Mucosa of gallbladder (tissue), 1 donor: ENCODE data around the gene FAM131C. TPM values are rescaled to one million over a fixed set of nuclear protein-coding genes. Genes with fewer than 3 reads are reported as not detected.
A peak's percentile ranks its signal among the peaks of the same experiment; 100 is the strongest.
"Not testable (repeated sequence)": the region's sequence is repeated elsewhere in the genome, so short reads cannot be mapped to it uniquely, and the experiment has no call there.

Experiments
- DNase-seq: peaks from one replicate; pipeline ENCODE4 v3.0.0-alpha.2; 2020; ENCODE audit warnings: low spot score
- total RNA-seq: library from RNA; stranded (reverse); gene quantifications from one replicate; pipeline ENCODE4 v1.2.1, GENCODE V29; 2021
- donor health status: DM: no; HTN: no; CAD: no.

FAM131C gene
- total RNA-seq, 1 donor from 2014 or later, result 4.7 TPM

- not testable (repeated sequence) for DNase-seq
Measured at GRCh38 chr1:16036461-16036860, 37.0 kb downstream of the FAM131C start.

GRCh38 chr1:16033103-16033632, 40.3 kb downstream of the FAM131C start:
- DNase-seq, result not testable (repeated sequence)

GRCh38 chr1:16032388-16033102, 40.9 kb downstream of the FAM131C start:
- peak; percentile 77 for DNase-seq

- DNase-seq, result no peak
Measured at GRCh38 chr1:16031551-16031950, 41.9 kb downstream of the FAM131C start.

GRCh38 chr1:16029288-16029687, 44.2 kb downstream of the FAM131C start:
- no peak for DNase-seq

- not testable (repeated sequence) for DNase-seq
Measured at GRCh38 chr1:16029003-16029268, 44.5 kb downstream of the FAM131C start.

- DNase-seq, result no peak
Measured at GRCh38 chr1:16028237-16029002, 45.0 kb downstream of the FAM131C start.

- no peak for DNase-seq
Measured at GRCh38 chr1:16026723-16027484, 46.5 kb downstream of the FAM131C start.

GRCh38 chr1:16026302-16026701, 47.1 kb downstream of the FAM131C start:
- DNase-seq, result not testable (repeated sequence)

- DNase-seq, result no peak
Measured at GRCh38 chr1:16023050-16023653, 50.3 kb downstream of the FAM131C start.

GRCh38 chr1:16022393-16022792, 51.1 kb downstream of the FAM131C start:
- no peak for DNase-seq

- no peak for DNase-seq
Measured at GRCh38 chr1:16021681-16022080, 51.8 kb downstream of the FAM131C start, which contains the start of gene CLCNKA. Gene CLCNKA, plus strand, starts transcription at chr1:16022036. Its CDS starts 584 bp downstream, at chr1:16022620.

GRCh38 chr1:16020878-16021277, 52.6 kb downstream of the FAM131C start:
- not testable (repeated sequence) for DNase-seq

GRCh38 chr1:16020325-16020724, 53.1 kb downstream of the FAM131C start:
- DNase-seq, result no peak

- no peak for DNase-seq
Measured at GRCh38 chr1:16019644-16020277, 53.7 kb downstream of the FAM131C start.

GRCh38 chr1:16018749-16019643, 54.5 kb downstream of the FAM131C start:
- DNase-seq, result no peak

GRCh38 chr1:16018308-16018707, 55.1 kb downstream of the FAM131C start:
- DNase-seq, result no peak

GRCh38 chr1:16017461-16018303, 55.8 kb downstream of the FAM131C start, which contains the start of gene HSPB7:
Gene HSPB7, minus strand, starts transcription at chr1:16018043. Its CDS starts 80 bp downstream, at chr1:16017963.
- peak; percentile 80 for DNase-seq

GRCh38 chr1:16017076-16017460, 56.4 kb downstream of the FAM131C start:
- DNase-seq, result no peak
